CD4-positive, CD25-positive, alpha-beta regulatory T cell (primary cell): ENCODE measurements around the gene SUV39H2. TPM values are rescaled to one million over a fixed set of nuclear protein-coding genes. Genes with fewer than 3 reads are reported as not detected.

ENCODE experiments used
- ATAC-seq, 2 donors: fragments of 150-1000 bp; cut with Tn5 transposase; one replicate each; pipeline ENCODE4 v1.10.0; 2021; ENCODE audit warnings: low read depth in 2 of 2, moderate number of reproducible peaks in 2 of 2, moderate library complexity in 1 of 2
- DNase-seq, 3 donors: peaks; one replicate each; pipeline versions ENCODE4 v3.0.0 to v3.0.0-alpha.2; 2012 to 2022; ENCODE audit warnings: mixed read lengths in 1 of 3
- H3K27ac ChIP-seq: one replicate; pipeline ENCODE4 v1.7.0; 2013; ENCODE audit warnings: mild to moderate bottlenecking, low read length; ENCODE audit not compliant: insufficient read depth, poor library complexity, severe bottlenecking
- H3K27me3 ChIP-seq: one replicate; pipeline ENCODE4 v1.7.0; 2013; ENCODE audit warnings: low read length; ENCODE audit not compliant: control insufficient read depth, insufficient read depth
- H3K36me3 ChIP-seq: one replicate; pipeline ENCODE4 v1.7.0; 2013; ENCODE audit warnings: mild to moderate bottlenecking, low read length, moderate library complexity; ENCODE audit not compliant: control insufficient read depth, insufficient read depth
- H3K4me1 ChIP-seq: 2 replicates; pipeline ENCODE4 v1.7.0; 2013; ENCODE audit warnings: mild to moderate bottlenecking, low read length; ENCODE audit not compliant: insufficient read depth, control insufficient read depth, poor library complexity, severe bottlenecking
- H3K4me3 ChIP-seq: one replicate; pipeline ENCODE4 v1.7.0; 2013; ENCODE audit warnings: low read depth, mild to moderate bottlenecking, low read length, moderate library complexity
- H3K9me3 ChIP-seq, 2 experiments: 1 replicate in 1 of 2; 2 replicates in 1 of 2; pipeline ENCODE4 v1.7.0; 2013; ENCODE audit warnings: low read length in 2 of 2, mild to moderate bottlenecking in 1 of 2, moderate library complexity in 1 of 2; ENCODE audit not compliant: control insufficient read depth in 2 of 2
- H3K27ac Mint-ChIP-seq, 3 donors: one replicate each; pipeline ENCODE4 v1.8.0; 2020 to 2022; ENCODE audit warnings: mild to moderate bottlenecking in 3 of 3, mixed read lengths in 3 of 3, moderate library complexity in 2 of 3
- H3K27me3 Mint-ChIP-seq: one replicate; pipeline ENCODE4 v1.8.0; 2022; ENCODE audit warnings: mild to moderate bottlenecking, mixed read lengths
- H3K36me3 Mint-ChIP-seq: one replicate; pipeline ENCODE4 v1.8.0; 2020; ENCODE audit warnings: mixed read lengths
- H3K4me1 Mint-ChIP-seq, 4 donors: one replicate each; pipeline ENCODE4 v1.8.0; 2020 to 2022; ENCODE audit warnings: mixed read lengths in 4 of 4, mild to moderate bottlenecking in 1 of 4
- H3K4me3 Mint-ChIP-seq, 4 donors: one replicate each; pipeline ENCODE4 v1.8.0; 2020 to 2022; ENCODE audit warnings: mild to moderate bottlenecking in 4 of 4, mixed read lengths in 4 of 4, moderate library complexity in 3 of 4
- H3K9me3 Mint-ChIP-seq, 7 donors: one replicate each; pipeline ENCODE4 v1.8.0; 2020 to 2022; ENCODE audit warnings: mixed read lengths in 7 of 7, mild to moderate bottlenecking in 3 of 7, moderate library complexity in 2 of 7
- polyA plus RNA-seq, 4 donors: library from polyadenylated mRNA; unstranded; fragments of 300-500 nt; fragmentation: Illumina TruSeq; gene quantifications; one replicate each; pipeline ENCODE4 v1.2.3, GENCODE V29; 2021
- total RNA-seq: library from RNA; stranded (reverse); gene quantifications from one replicate; pipeline ENCODE4 v1.2.3, GENCODE V29; 2022

The SUV39H2 gene
- total and polyA plus RNA-seq, 5 donors from 2014 or later, result 2.1 to 5.2 (median 4.3) TPM

DNA sequence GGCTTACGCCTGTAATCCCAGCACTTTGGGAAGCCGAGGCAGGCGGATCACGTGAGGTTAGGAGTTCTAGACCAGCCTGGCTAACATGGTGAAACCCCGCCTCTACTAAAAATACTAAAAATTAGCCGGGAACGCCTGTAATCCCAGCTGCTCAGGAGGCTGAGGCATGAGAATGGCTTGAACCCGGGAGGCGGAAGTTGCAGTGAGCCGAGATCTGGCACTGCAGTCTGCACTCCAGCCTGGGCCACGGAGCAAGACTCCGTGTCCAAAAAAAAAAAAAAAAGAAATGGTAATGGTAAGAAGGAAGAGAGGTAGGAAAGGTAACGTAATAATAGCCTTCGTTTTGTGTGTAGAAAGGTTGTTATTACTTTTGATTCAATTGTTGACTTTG lies 39.4 kb upstream of the SUV39H2 start:
- Mint-ChIP-seq H3K27ac (peak overlapping the region; percentile 71 to 98 (median 93)), H3K27me3 (no peaks in the 10 kb centered on the region), H3K36me3 (peaks cover 7% of the 10 kb centered on the region), H3K9me3 (no peaks in the 10 kb centered on the region), H3K4me1 (peaks cover 15 to 41% (median 27%) of the 10 kb centered on the region in 4 donors), H3K4me3 (peak overlapping the region; percentile 96 to 99 (median 97))
- ATAC-seq (no peak), DNase-seq (no peak)
- H3K36me3 ChIP-seq, result peaks cover 37% of the 10 kb centered on the region
- H3K9me3 ChIP-seq, result no peaks in the 10 kb centered on the region
- no peaks in the 10 kb centered on the region for H3K27me3 ChIP-seq
- H3K4me1 ChIP-seq, result peaks cover 22% of the 10 kb centered on the region
- H3K4me3 ChIP-seq, result peak overlapping the region; percentile 91
- H3K27ac ChIP-seq, result peak overlapping the region; percentile 7

DNA sequence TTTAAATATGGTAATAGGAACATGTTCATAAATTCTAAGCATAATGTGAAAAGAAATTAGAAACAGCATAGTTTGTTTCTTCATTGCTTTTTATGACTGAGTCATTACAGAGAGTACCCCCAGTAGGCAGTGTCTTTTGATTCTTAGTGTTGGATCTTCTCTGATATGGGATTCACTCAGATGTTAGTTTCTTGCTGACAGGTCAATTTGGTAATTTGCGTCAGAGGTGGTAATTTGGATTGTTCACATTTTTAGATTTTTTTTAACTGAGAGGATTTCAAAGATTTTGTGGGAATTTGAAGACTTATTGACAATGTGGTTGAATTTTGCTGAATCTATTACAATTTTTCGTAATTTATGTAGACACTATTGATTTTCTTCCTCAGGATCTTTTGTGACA lies 38.5 kb upstream of the SUV39H2 start:
- DNase-seq (no peak), ATAC-seq (no peak)
- Mint-ChIP-seq H3K36me3 (peaks cover 14% of the 10 kb centered on the region), H3K4me1 (peaks cover 14 to 45% (median 28%) of the 10 kb centered on the region in 4 donors), H3K9me3 (no peaks in the 10 kb centered on the region), H3K27ac (peak overlapping the region in 2 of 3 donors; percentile 77 to 98), H3K27me3 (no peaks in the 10 kb centered on the region), H3K4me3 (peak overlapping the region; percentile 62 to 99 (median 80))
- Histone ChIP-seq H3K4me3 (no peak overlapping the region), H3K4me1 (peaks cover 22% of the 10 kb centered on the region), H3K27me3 (no peaks in the 10 kb centered on the region), H3K36me3 (peaks cover 45% of the 10 kb centered on the region), H3K27ac (peak overlapping the region; percentile 36), H3K9me3 (no peaks in the 10 kb centered on the region)

DNA sequence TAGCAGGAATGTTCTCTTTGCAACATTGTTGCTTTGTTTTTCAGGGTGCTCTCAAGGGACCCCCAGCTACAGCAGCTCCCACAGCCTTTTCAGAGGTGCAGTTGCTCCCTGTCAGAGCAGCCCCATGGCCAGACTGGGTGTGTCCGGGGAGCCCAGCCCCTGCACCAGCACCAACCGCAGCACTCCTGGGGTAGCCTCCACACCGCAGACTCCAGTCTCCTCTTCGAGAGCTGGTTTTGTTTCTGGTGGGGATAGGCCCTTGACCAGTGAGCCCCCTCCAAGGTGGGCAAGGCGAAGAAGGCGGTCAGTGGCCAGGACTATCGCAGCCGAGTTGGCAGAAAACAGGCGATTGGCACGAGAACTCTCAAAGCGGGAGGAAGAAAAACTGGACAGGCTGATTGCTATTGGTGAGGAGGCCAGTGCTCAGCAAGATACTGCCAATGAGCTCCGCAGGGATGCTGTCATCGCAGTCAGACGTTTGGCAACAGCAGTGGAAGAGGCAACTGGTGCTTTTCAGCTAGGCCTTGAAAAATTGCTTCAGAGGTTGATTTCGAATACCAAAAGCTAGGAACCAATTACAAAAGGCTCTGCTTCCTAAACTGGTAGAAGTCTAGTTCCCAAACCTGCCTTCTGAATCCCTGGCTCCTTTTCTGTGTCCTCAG lies 35.2 kb upstream of the SUV39H2 start:
- Histone ChIP-seq H3K27me3 (no peaks in the 10 kb centered on the region), H3K36me3 (peaks cover 46% of the 10 kb centered on the region), H3K9me3 (no peaks in the 10 kb centered on the region), H3K27ac (no peak overlapping the region), H3K4me3 (no peak overlapping the region), H3K4me1 (peaks cover 14% of the 10 kb centered on the region)
- DNase-seq, result no peak
- H3K4me3 Mint-ChIP-seq, result no peak overlapping the region
- H3K4me1 Mint-ChIP-seq, result peaks cover 23 to 45% (median 25%) of the 10 kb centered on the region in 4 donors
- no peaks in the 10 kb centered on the region for H3K9me3 Mint-ChIP-seq
- H3K27ac Mint-ChIP-seq, result no peak overlapping the region
- no peak for ATAC-seq
- H3K36me3 Mint-ChIP-seq, result peaks cover 20% of the 10 kb centered on the region
- no peaks in the 10 kb centered on the region for H3K27me3 Mint-ChIP-seq

GRCh38 chr10:14844948-14845347 lies 33.7 kb upstream of the SUV39H2 start:
- no peaks in the 10 kb centered on the region for H3K4me1 ChIP-seq
- H3K4me3 ChIP-seq, result no peak overlapping the region
- H3K36me3 ChIP-seq, result peaks cover 55% of the 10 kb centered on the region
- no peaks in the 10 kb centered on the region for H3K27me3 ChIP-seq
- Mint-ChIP-seq H3K9me3 (no peaks in the 10 kb centered on the region), H3K36me3 (peaks cover 26% of the 10 kb centered on the region), H3K27ac (no peak overlapping the region), H3K4me3 (peak overlapping the region in 1 of 4 donors; percentile 49), H3K27me3 (no peaks in the 10 kb centered on the region), H3K4me1 (peaks cover 16 to 33% (median 20%) of the 10 kb centered on the region in 4 donors)
- H3K27ac ChIP-seq, result no peak overlapping the region
- no peaks in the 10 kb centered on the region for H3K9me3 ChIP-seq
- no peak for DNase-seq
- no peak for ATAC-seq

- no peak for DNase-seq
- Histone ChIP-seq H3K36me3 (peaks cover 59% of the 10 kb centered on the region), H3K27ac (no peak overlapping the region), H3K27me3 (no peaks in the 10 kb centered on the region), H3K4me1 (no peaks in the 10 kb centered on the region), H3K9me3 (no peaks in the 10 kb centered on the region), H3K4me3 (no peak overlapping the region)
- Mint-ChIP-seq H3K9me3 (no peaks in the 10 kb centered on the region), H3K27ac (no peak overlapping the region), H3K4me3 (no peak overlapping the region), H3K4me1 (peaks cover 4 to 10% (median 7%) of the 10 kb centered on the region in 4 donors), H3K36me3 (peaks cover 32% of the 10 kb centered on the region), H3K27me3 (no peaks in the 10 kb centered on the region)
- no peak for ATAC-seq
Measured at GRCh38 chr10:14852236-14852635, 26.4 kb upstream of the SUV39H2 start.

GRCh38 chr10:14855453-14855852 lies 23.2 kb upstream of the SUV39H2 start:
- peaks cover 70% of the 10 kb centered on the region for H3K36me3 ChIP-seq
- no peak overlapping the region for H3K4me3 ChIP-seq
- peaks cover 4 to 9% (median 5%) of the 10 kb centered on the region in 4 donors for H3K4me1 Mint-ChIP-seq
- no peaks in the 10 kb centered on the region for H3K27me3 Mint-ChIP-seq
- H3K9me3 Mint-ChIP-seq, result no peaks in the 10 kb centered on the region
- no peaks in the 10 kb centered on the region for H3K4me1 ChIP-seq
- no peak overlapping the region for H3K4me3 Mint-ChIP-seq
- no peaks in the 10 kb centered on the region for H3K9me3 ChIP-seq
- ATAC-seq, result no peak
- no peaks in the 10 kb centered on the region for H3K27me3 ChIP-seq
- DNase-seq, result no peak
- no peak overlapping the region for H3K27ac ChIP-seq
- peaks cover 36% of the 10 kb centered on the region for H3K36me3 Mint-ChIP-seq
- H3K27ac Mint-ChIP-seq, result no peak overlapping the region

DNA sequence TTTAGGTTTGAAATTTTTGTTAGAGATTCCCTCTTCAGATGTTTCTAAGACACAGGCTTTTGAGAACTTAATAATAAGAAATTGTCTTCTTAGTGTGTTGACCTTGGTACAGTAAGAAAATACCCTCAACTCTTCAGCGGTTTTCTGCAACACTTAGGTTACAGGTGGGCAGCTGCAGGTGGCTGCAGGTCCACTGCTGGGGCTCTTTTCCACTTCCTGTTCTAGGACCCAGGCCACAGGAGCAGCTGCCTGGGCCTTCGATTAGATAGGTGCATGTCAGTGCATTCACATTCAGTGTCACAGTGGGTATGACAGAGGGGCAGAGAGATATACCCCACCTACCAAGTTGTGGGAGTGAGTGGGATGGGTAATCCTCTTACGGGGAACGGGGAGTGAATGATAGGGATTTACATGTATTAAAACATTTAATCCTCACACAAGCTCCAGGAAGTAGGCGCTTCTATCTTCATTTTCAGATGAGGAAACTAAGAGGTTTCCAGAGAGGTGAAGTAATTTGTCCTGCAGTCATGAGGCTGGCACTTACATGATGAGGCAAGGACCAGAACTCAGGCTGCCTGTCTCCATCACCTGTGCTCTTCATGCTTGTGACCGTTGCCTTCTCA lies 20.2 kb upstream of the SUV39H2 start:
- no peaks in the 10 kb centered on the region for H3K9me3 ChIP-seq
- H3K4me3 ChIP-seq, result no peak overlapping the region
- DNase-seq, result no peak
- H3K4me3 Mint-ChIP-seq, result no peak overlapping the region
- H3K36me3 Mint-ChIP-seq, result peaks cover 35% of the 10 kb centered on the region
- no peak for ATAC-seq
- no peak overlapping the region for H3K27ac ChIP-seq
- H3K4me1 Mint-ChIP-seq, result peaks cover 0 to 7% (median 4%) of the 10 kb centered on the region in 4 donors
- H3K36me3 ChIP-seq, result peaks cover 60% of the 10 kb centered on the region
- no peak overlapping the region for H3K27ac Mint-ChIP-seq
- no peaks in the 10 kb centered on the region for H3K9me3 Mint-ChIP-seq
- no peaks in the 10 kb centered on the region for H3K27me3 Mint-ChIP-seq
- no peaks in the 10 kb centered on the region for H3K4me1 ChIP-seq
- no peaks in the 10 kb centered on the region for H3K27me3 ChIP-seq

GRCh38 chr10:14859043-14859442 lies 19.6 kb upstream of the SUV39H2 start:
- Histone ChIP-seq H3K4me1 (no peaks in the 10 kb centered on the region), H3K27ac (no peak overlapping the region), H3K9me3 (no peaks in the 10 kb centered on the region), H3K27me3 (no peaks in the 10 kb centered on the region), H3K4me3 (no peak overlapping the region), H3K36me3 (peaks cover 57% of the 10 kb centered on the region)
- Mint-ChIP-seq H3K27me3 (no peaks in the 10 kb centered on the region), H3K4me1 (peaks cover 0 to 9% (median 4%) of the 10 kb centered on the region in 4 donors), H3K27ac (no peak overlapping the region), H3K4me3 (no peak overlapping the region), H3K36me3 (peaks cover 37% of the 10 kb centered on the region), H3K9me3 (no peaks in the 10 kb centered on the region)
- no peak for ATAC-seq
- DNase-seq, result no peak
